K562 (cell line): ENCODE data around the gene IGFBP7. TPM values are rescaled to one million over a fixed set of nuclear protein-coding genes. Genes with fewer than 3 reads are reported as not detected.

Source experiments
- ATAC-seq: fragments of 200-7000 bp; cut with Tn5 transposase; 3 replicates; pipeline ENCODE4 v1.9.1; 2020; ENCODE audit warnings: moderate library complexity
- BruUV-seq: library from RNA; stranded (reverse); fragments of 400-500 nt; replicated peaks from 2 replicates; lab custom pipeline; 2021; lab: Mats Ljungman, UMichigan
- CTCF ChIA-PET: fragments of 300-600 bp; formaldehyde crosslinking; extraction: SDS; loops from one replicate; lab custom pipeline; 2021; ENCODE audit warnings: low intra/inter-chr PET ratio; lab: Yijun Ruan, JAX
- POLR2A ChIA-PET: fragments of 300-600, 350-650 bp; sonication (Branson Sonifier 250); formaldehyde crosslinking; extraction: SDS; loops from one replicate; lab custom pipeline; 2021; ENCODE audit warnings: antibody characterized with exemption, inconsistent platforms; lab: Yijun Ruan, JAX
- DNase-seq, 4 experiments: peaks; one replicate each; pipeline versions ENCODE4 v3.0.0 to v3.0.0-alpha.2; 2011 to 2018; ENCODE audit warnings: low spot score in 3 of 4, mixed read lengths in 3 of 4; ENCODE audit errors: extremely low read depth in 1 of 4
- FAIRE-seq: peaks from 2 replicates; lab custom pipeline; 2011; peaks lifted over from hg19 to GRCh38; lab: Jason Lieb, UNC
- H2AFZ ChIP-seq: 2 replicates; pipeline ENCODE4 v1.6.0; 2011; ENCODE audit warnings: low read depth, low read length, control low read depth, inconsistent platforms
- H3K27ac ChIP-seq: fragments of 200-600 bp; 3 replicates; pipeline ENCODE4 v1.8.0; 2011; ENCODE audit warnings: low read depth, mild to moderate bottlenecking, control low read depth, inconsistent platforms, low read length, moderate library complexity, mixed read lengths; ENCODE audit errors: extremely low read depth
- H3K27me3 ChIP-seq, 2 experiments: fragments of 300-600 bp in 1 of 2; 2 replicates in 1 of 2; 3 replicates in 1 of 2; pipeline versions ENCODE4 v1.6.0 to v1.8.0; 2011; ENCODE audit warnings: inconsistent platforms in 2 of 2, low read length in 2 of 2, mild to moderate bottlenecking in 1 of 2, mixed read lengths in 1 of 2, moderate library complexity in 1 of 2; ENCODE audit not compliant: control insufficient read depth in 2 of 2, insufficient read depth in 2 of 2
- H3K36me3 ChIP-seq: fragments of 300-600 bp; 3 replicates; pipeline ENCODE4 v1.8.0; 2011; ENCODE audit warnings: mild to moderate bottlenecking, low read length, inconsistent platforms; ENCODE audit not compliant: control insufficient read depth, insufficient read depth
- H3K4me1 ChIP-seq, 2 experiments: fragments of 200-600 bp in 1 of 2; replicated peaks in 1 of 2; 2 replicates in 1 of 2; 3 replicates in 1 of 2; pipeline versions ENCODE4 v1.5.1 to v1.8.0; 2011; ENCODE audit warnings: inconsistent platforms in 2 of 2, low read length in 2 of 2, mild to moderate bottlenecking in 1 of 2, mixed read lengths in 1 of 2, moderate library complexity in 1 of 2; ENCODE audit not compliant: control insufficient read depth in 2 of 2, insufficient read depth in 2 of 2
- H3K4me2 ChIP-seq: 2 replicates; pipeline ENCODE4 v1.6.1; 2011; ENCODE audit warnings: low read length, control low read depth, inconsistent platforms, mixed read lengths; ENCODE audit not compliant: insufficient read depth
- H3K4me3 ChIP-seq: fragments of 200-600 bp; sonication (generic), shearing (Covaris generic); 2 replicates; pipeline ENCODE4 v1.5.1; 2016; ENCODE audit warnings: control low read depth, inconsistent platforms
- H3K79me2 ChIP-seq: fragments of 200-600 bp; 3 replicates; pipeline ENCODE4 v1.8.0; 2011; ENCODE audit warnings: low read length, inconsistent platforms; ENCODE audit not compliant: control insufficient read depth, insufficient read depth
- H3K9ac ChIP-seq, 2 experiments: 2 replicates each; pipeline versions ENCODE4 v1.6.0 to v1.6.1; 2011; ENCODE audit warnings: low read depth in 2 of 2, low read length in 2 of 2, control low read depth in 1 of 2, inconsistent platforms in 1 of 2, mild to moderate bottlenecking in 1 of 2, mixed read lengths in 1 of 2; ENCODE audit not compliant: insufficient read depth in 1 of 2
- H3K9me1 ChIP-seq: one replicate; pipeline ENCODE4 v1.6.0; 2011; ENCODE audit warnings: inconsistent platforms, mild to moderate bottlenecking, low read length, moderate library complexity; ENCODE audit not compliant: control insufficient read depth, insufficient read depth
- H3K9me3 ChIP-seq: replicated peaks from 2 replicates; pipeline ENCODE4 v1.5.1; 2011; ENCODE audit warnings: low read depth, low read length, inconsistent platforms; ENCODE audit not compliant: control insufficient read depth, insufficient read depth
- H4K20me1 ChIP-seq: replicated peaks from 2 replicates; pipeline ENCODE4 v1.6.1; 2011; ENCODE audit warnings: low read length, inconsistent platforms, mixed read lengths; ENCODE audit not compliant: control insufficient read depth, insufficient read depth
- ARNT ChIP-seq, 2 experiments: fragments of 450-650 bp; IDR thresholded peaks; 2 replicates each; pipeline ENCODE4 v1.6.1; 2016; ENCODE audit warnings: mild to moderate bottlenecking in 1 of 2
- BDP1 ChIP-seq: IDR thresholded peaks from 3 replicates; pipeline ENCODE4 v1.6.1; 2011; ENCODE audit not compliant: insufficient read length, insufficient read depth
- BRF1 ChIP-seq: IDR thresholded peaks from 3 replicates; pipeline ENCODE4 v1.6.1; 2011; ENCODE audit warnings: borderline replicate concordance, mild to moderate bottlenecking; ENCODE audit not compliant: insufficient read length; ENCODE audit errors: extremely low read depth
- FOXA1 ChIP-seq: fragments of 450-650 bp; IDR thresholded peaks from 2 replicates; pipeline ENCODE4 v1.6.1; 2016; ENCODE audit warnings: mild to moderate bottlenecking, borderline replicate concordance
- IFI16 ChIP-seq: fragments of 250-450 bp; sonication (Bioruptor Pico); IDR thresholded peaks from 2 replicates; pipeline ENCODE4 v2.1.2; 2022; ENCODE audit warnings: mild to moderate bottlenecking, inconsistent platforms
- KDM1A ChIP-seq, 2 experiments: fragments of 450-650 bp; IDR thresholded peaks; 2 replicates each; pipeline ENCODE4 v1.6.1; 2016; ENCODE audit warnings: mild to moderate bottlenecking in 2 of 2
- MTA3 ChIP-seq: fragments of 450-650 bp; formaldehyde crosslinking; IDR thresholded peaks from 2 replicates; pipeline ENCODE4 v1.6.1; 2017; ENCODE audit warnings: mild to moderate bottlenecking, borderline replicate concordance
- NR4A1 ChIP-seq, 2 experiments: fragments of 250-450 bp in 1 of 2; fragments of 450-650 bp in 1 of 2; sonication (Bioruptor Pico) in 1 of 2; IDR thresholded peaks; 2 replicates each; pipeline versions ENCODE4 v1.4.0 to v1.6.1; 2016 to 2020; ENCODE audit warnings: mild to moderate bottlenecking in 2 of 2, missing compliant biosample characterization in 1 of 2, missing genetic modification characterization in 1 of 2, moderate library complexity in 1 of 2
- ZBTB9 ChIP-seq: fragments of 450-650 bp; formaldehyde crosslinking; IDR thresholded peaks from 2 replicates; pipeline ENCODE4 v1.4.0; 2020; ENCODE audit warnings: mild to moderate bottlenecking, moderate library complexity
- ZFP36 ChIP-seq: fragments of 150-350 bp; IDR thresholded peaks from 2 replicates; pipeline ENCODE4 v1.6.1; 2018; ENCODE audit warnings: low read length, low read depth; ENCODE audit not compliant: partially characterized antibody
- WGBS: fragments of 100-300 bp; shearing (Covaris generic); methylation state at CpG from one replicate; pipeline ENCODE4 v1.1.6; 2016; ENCODE audit warnings: low coverage, mixed read lengths; ENCODE audit not compliant: insufficient coverage; ENCODE audit errors: missing lambda C conversion rate; 5-methylcytosine and 5-hydroxymethylcytosine counted together
- in situ Hi-C: fragments of 300-500 bp; cut with MboI; formaldehyde crosslinking; loops from 4 replicates; pipeline ENCODE4 v1.15.0; 2018; ENCODE audit warnings: inconsistent platforms, mixed read lengths
- intact Hi-C: fragments of 100-400 bp; cut with micrococcal nuclease; formaldehyde crosslinking; loops from 2 replicates; pipeline ENCODE4 v1.14.2; 2022
- polyA plus RNA-seq, 8 experiments: library from polyadenylated mRNA; depleted of rRNA in 4 of 8; stranded (reverse) in 5 of 8; unstranded in 3 of 8; fragments of >200 nt; fragmentation: Nextera tagmentation in 2 of 8; fragmentation: Illumina TruSeq in 1 of 8; extraction: Ambion mirVana in 2 of 8; extraction: Trizol in 1 of 8; gene quantifications; 2 replicates each; pipeline versions ENCODE4 v1.2.1 to v1.2.3, GENCODE V29; 2011 to 2014; ENCODE audit warnings: inconsistent platforms in 1 of 8, missing spikeins in 1 of 8
- total RNA-seq, 7 experiments: library from RNA; depleted of rRNA in 6 of 7; stranded (reverse); fragments of >200 nt in 6 of 7; fragmentation: Illumina TruSeq in 2 of 7; extraction: Trizol in 2 of 7; gene quantifications; 2 replicates each; pipeline versions ENCODE4 v1.2.1 to v1.2.3, GENCODE V29; 2011 to 2021; ENCODE audit warnings: low replicate concordance in 1 of 7

IGFBP7 gene
- total and polyA plus RNA-seq, 9 of the 15 experiments (the other 6 are each of a cell fraction or from before 2014, with no cell fraction given), result 0.27 to 0.49 (median 0.29) TPM; not detected in 6

GRCh38 chr4:57131849-57132742 lies 21.9 kb upstream of the IGFBP7 start (continued):
- TF ChIP-seq MTA3, result no peak
- TF ChIP-seq, all 486 proteins: peak for 0

- no peaks in the 10 kb centered on the region for H3K4me1 ChIP-seq
- in situ Hi-C loops, result no loop called here
- no peak for TF ChIP-seq FOXA1
- TF ChIP-seq, all 486 proteins: peak for 0
- ATAC-seq, result no peak
- Histone ChIP-seq H3K27me3 (no peaks in the 10 kb centered on the region), H3K9me1 (no peaks in the 10 kb centered on the region), H3K9me3 (no peaks in the 10 kb centered on the region), H3K27ac (no peak overlapping the region), H3K4me2 (no peak overlapping the region), H3K4me3 (no peak overlapping the region), H2AFZ (no peak overlapping the region), H4K20me1 (no peaks in the 10 kb centered on the region), H3K36me3 (no peaks in the 10 kb centered on the region), H3K79me2 (no peaks in the 10 kb centered on the region), H3K9ac (no peak overlapping the region)
- no TSS peak for BruUV-seq
- intact Hi-C loops, result no loop called here
- 0% methylated on average over 1 of the region's 1 CpG for WGBS
- FAIRE-seq, result no peak
- CTCF ChIA-PET, result no interaction called here
- no peak for DNase-seq
- POLR2A ChIA-PET, result no interaction called here
These were observed 19.3 kb upstream of the IGFBP7 start for GRCh38 chr4:57129477-57129876.

GRCh38 chr4:57127361-57127760 lies 17.2 kb upstream of the IGFBP7 start:
- Histone ChIP-seq H3K79me2 (no peaks in the 10 kb centered on the region), H3K27me3 (no peaks in the 10 kb centered on the region), H4K20me1 (no peaks in the 10 kb centered on the region), H3K4me2 (no peak overlapping the region), H3K9me1 (no peaks in the 10 kb centered on the region), H3K4me3 (no peak overlapping the region), H3K9ac (no peak overlapping the region), H3K9me3 (no peaks in the 10 kb centered on the region), H2AFZ (no peak overlapping the region), H3K27ac (no peak overlapping the region), H3K4me1 (no peaks in the 10 kb centered on the region), H3K36me3 (no peaks in the 10 kb centered on the region)
- FAIRE-seq, result no peak
- intact Hi-C loops (no loop called here), in situ Hi-C loops (no loop called here)
- ChIA-PET CTCF (no interaction called here), POLR2A (no interaction called here)
- BruUV-seq, result no TSS peak
- DNase-seq, result no peak
- 3% methylated on average over 3 of the region's 3 CpGs for WGBS
- no peak for ATAC-seq
- TF ChIP-seq ZBTB9 (CRISPR knock-in tag) (no peak), IFI16 (no peak), KDM1A (IDR thresholded peaks at IDR 0.05) (no peak), BDP1 (no peak), NR4A1 (CRISPR knock-in tag; IDR thresholded peaks at IDR 0.05) (no peak), NR4A1 (tag; IDR thresholded peaks at IDR 0.05) (no peak), ZFP36 (peak; percentile 47), BRF1 (no peak), ARNT (IDR thresholded peaks at IDR 0.05) (no peak)
